GM10847 (cell line): ENCODE data around the gene MCUB.
A peak's percentile ranks its signal among the peaks of the same experiment; 100 is the strongest.

ENCODE experiments used
- POLR2A ChIP-seq: IDR thresholded peaks from 2 replicates; pipeline ENCODE4 v1.6.1; 2011; ENCODE audit not compliant: insufficient read length; ENCODE audit errors: extremely low read depth

Gene MCUB, protein sequence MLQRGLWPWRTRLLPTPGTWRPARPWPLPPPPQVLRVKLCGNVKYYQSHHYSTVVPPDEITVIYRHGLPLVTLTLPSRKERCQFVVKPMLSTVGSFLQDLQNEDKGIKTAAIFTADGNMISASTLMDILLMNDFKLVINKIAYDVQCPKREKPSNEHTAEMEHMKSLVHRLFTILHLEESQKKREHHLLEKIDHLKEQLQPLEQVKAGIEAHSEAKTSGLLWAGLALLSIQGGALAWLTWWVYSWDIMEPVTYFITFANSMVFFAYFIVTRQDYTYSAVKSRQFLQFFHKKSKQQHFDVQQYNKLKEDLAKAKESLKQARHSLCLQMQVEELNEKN

DNA sequence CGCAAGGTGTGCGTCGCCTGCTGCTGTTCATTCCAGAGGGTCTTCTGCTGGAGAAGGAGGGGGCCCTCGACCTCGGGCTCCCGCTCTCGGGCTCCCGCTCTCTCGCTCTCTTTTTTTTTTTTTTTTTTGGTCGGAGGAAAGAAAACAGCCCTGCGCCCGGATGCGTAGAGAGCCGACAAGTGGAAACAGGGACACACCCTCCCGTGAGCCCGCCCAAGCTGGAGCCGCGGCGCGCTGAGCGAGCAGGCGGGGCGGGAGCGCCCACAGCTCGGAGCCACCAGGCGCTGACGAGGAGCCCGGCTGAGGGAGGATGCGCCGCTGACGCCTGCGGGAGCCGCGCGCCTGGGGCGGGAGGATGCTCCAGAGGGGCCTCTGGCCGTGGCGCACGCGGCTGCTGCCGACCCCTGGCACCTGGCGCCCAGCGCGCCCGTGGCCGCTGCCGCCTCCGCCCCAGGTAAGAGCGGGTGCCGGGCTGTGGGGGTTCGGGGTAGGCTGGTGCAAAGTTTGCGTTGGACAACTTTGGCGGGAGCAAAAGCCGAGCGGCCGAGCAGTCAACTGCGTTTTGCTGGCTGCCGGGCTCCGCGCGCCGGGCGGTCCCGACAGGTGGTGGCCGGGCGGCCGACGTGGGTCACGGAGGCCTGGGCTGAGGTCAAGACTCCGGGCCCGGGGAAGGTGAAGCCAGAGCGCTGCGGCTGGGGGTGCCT lies at the start of gene MCUB:
Gene MCUB, plus strand, starts transcription at position 264 of the 704 bp plus-strand sequence. Its CDS starts 92 bp downstream, at position 356.
- TF ChIP-seq POLR2A = peak; percentile 73

DNA sequence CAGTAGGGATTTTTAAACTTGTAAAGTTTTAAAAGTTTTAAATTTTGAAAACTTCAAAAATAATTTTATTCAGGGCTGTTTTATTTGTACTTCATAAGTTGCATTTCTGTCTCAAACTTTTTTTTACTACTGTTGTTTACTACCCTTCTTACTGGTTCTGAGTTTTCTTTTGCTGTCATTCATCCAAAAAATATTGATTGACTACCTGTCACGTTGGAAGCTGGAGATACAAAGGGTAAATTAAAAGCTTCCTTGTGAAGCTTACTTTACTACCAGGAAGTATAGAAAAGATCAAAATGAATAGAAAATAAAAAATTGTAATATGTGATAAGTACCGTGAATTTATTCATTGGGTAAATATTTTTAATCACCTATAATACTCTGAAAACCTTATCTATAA lies 49.4 kb upstream of the MCUB start:
- no peak for TF ChIP-seq POLR2A

DNA sequence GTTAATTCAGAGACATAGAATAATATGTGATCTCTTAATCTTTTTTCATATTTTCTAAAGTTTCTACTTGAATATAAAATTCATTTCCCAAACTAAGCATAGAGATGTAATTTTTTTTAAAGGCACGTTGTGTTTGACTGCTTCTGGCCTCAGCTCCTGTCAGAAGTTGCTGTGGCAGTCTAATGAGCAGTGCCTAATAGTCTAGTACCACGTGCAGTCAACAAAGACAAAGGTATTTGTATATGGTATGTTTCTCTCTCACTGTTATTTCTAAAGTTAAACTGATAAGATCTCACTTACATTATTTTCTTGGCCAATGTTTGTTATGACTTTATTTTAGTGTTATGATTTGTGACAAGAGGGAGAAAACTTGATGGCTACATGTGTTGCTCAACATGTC lies 48.6 kb upstream of the MCUB start:
- TF ChIP-seq POLR2A = no peak

DNA sequence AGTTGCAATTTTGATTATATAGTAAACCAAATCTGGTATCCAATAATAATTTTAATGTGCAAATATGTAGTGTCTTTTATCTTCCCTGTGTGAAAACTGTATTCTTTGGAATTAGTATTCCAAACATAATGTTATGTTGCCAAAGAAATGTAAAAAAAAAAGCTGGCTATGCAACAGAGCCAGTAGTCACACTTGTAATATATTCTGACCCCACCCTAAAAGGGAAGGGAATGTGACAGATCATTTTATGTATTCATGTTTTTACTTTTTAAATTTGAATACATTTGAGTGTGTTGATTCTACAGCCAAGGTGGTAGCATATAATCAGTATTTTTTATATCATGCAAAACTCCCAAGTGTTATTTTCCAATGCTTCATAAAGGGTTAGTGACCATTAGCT lies 27.9 kb upstream of the MCUB start:
- TF ChIP-seq POLR2A = no peak

- no peak for TF ChIP-seq POLR2A
Measured at GRCh38 chr4:109545401-109545800, 14.6 kb upstream of the MCUB start.

- no peak for TF ChIP-seq POLR2A
Measured at GRCh38 chr4:109547394-109547793, 12.7 kb upstream of the MCUB start.

DNA sequence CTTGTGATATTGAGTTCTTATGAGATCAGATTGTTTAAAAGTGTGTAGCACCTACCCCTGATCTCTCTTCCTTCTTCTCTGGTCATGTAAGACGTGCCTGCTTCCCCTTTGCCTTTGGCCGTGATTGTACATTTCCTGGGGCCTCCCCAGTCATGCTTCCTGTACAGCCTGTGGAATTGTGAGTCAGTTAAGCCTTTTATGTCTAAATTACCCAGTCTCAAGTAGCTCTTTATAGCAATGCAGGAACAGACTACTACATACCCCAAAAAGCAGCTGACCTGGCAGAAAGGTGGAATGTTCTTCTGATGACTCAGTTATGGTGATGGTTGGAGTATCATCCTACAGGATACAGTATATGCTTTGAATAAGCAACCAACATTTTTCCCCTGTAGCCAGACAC lies 11.4 kb upstream of the MCUB start:
- no peak for TF ChIP-seq POLR2A

GRCh38 chr4:109552237-109552636 lies 7.8 kb upstream of the MCUB start:
- TF ChIP-seq POLR2A = no peak

DNA sequence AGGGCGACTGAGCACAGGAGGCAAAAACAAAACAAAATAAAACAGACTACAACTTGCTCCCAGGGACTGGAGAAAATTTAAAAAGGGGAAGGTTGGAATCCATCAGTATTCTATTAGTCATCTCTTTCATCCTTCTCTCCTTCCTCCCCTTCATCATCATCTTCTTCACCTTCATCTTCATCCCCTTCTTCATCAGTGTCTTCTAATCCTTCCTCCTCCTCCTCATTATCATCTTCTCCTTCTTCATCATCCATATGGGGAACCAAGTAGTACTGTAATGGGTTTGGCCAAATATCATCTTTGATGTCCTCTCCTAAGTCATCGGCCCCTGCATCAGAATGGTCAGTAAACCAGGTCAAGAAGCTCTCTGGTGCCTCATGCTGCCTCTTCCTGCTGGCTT lies 6.9 kb upstream of the MCUB start:
- no peak for TF ChIP-seq POLR2A

GRCh38 chr4:109554971-109555370 lies 5.1 kb upstream of the MCUB start:
- TF ChIP-seq POLR2A = no peak

- TF ChIP-seq POLR2A = no peak
Measured at GRCh38 chr4:109557433-109557832, 2.6 kb upstream of the MCUB start.

- TF ChIP-seq POLR2A = no peak
Measured at GRCh38 chr4:109559625-109559982, 442 bp upstream of the MCUB start.

DNA sequence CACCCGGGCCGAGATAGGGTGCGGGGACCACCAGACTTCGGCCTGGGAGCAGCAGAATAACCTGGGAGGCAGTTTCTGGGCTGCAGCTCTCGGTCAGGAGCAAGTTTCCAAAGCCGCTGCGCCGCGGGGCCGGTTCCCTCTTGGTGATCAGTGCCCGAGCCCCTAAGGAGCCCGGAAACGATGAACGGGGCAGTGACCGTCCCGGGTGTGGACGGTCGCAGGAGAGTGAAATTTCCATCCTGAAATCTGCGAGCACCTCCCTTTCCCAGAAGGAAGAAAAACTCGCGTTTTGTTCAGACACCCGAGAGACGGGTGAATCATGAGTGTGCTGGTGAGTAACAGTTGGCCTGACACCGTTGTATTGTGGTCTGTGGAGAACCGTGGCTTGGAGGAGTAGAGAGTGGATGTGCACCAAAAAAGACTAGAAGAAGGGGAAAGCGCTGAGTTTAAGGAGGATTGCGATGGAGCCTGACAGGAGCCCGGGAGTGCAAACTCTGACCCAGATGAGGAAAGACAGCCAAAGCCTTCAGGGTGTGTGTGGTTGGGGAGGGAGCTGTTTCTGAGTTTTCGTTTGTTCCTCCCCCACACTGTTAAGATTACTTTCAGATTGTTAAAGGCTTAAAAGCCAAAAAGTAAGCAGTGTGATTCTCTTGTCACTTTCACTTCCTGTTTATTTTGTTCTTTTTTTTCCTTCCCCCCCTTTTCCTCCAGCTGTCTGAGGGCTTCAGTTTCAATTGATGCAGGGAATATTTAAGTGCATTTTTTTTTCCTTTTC lies 828 bp downstream of the MCUB start:
- TF ChIP-seq POLR2A = peak; percentile 36

- TF ChIP-seq POLR2A = no peak
Measured at GRCh38 chr4:109562457-109563239, 2.6 kb downstream of the MCUB start.

- TF ChIP-seq POLR2A = no peak
Measured at GRCh38 chr4:109571494-109571893, 11.4 kb downstream of the MCUB start.
